GM12872 (cell line): ENCODE measurements around the gene SBK1.

Experiments
- TF ChIP-seq, protein P1 (sequence below): IDR thresholded peaks from 3 replicates; pipeline ENCODE4 v1.5.1; 2011; ENCODE audit warnings: low read depth, mild to moderate bottlenecking, low read length, moderate library complexity; ENCODE audit not compliant: insufficient read depth

Gene SBK1

DNA sequence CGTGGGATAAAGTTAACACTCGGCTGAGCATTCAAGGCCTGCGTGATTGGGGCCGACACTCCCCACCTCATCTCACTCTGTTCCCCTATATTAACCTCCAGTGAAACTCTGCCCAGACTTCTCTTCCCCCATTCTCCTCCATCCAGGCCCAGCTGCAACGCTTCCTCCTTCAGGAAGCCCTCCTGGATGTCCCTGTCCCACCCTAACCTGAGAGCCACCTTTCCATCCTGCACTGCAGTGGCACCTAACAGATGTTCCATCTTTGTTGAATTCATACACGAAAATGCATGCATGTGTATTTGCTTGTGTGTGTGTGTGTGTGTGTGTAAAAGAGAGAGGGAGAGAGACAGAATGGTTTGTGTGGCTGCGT is 32.6 kb upstream of the SBK1 start:
- TF ChIP-seq, protein P1, sequence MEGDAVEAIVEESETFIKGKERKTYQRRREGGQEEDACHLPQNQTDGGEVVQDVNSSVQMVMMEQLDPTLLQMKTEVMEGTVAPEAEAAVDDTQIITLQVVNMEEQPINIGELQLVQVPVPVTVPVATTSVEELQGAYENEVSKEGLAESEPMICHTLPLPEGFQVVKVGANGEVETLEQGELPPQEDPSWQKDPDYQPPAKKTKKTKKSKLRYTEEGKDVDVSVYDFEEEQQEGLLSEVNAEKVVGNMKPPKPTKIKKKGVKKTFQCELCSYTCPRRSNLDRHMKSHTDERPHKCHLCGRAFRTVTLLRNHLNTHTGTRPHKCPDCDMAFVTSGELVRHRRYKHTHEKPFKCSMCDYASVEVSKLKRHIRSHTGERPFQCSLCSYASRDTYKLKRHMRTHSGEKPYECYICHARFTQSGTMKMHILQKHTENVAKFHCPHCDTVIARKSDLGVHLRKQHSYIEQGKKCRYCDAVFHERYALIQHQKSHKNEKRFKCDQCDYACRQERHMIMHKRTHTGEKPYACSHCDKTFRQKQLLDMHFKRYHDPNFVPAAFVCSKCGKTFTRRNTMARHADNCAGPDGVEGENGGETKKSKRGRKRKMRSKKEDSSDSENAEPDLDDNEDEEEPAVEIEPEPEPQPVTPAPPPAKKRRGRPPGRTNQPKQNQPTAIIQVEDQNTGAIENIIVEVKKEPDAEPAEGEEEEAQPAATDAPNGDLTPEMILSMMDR, result no peak

DNA sequence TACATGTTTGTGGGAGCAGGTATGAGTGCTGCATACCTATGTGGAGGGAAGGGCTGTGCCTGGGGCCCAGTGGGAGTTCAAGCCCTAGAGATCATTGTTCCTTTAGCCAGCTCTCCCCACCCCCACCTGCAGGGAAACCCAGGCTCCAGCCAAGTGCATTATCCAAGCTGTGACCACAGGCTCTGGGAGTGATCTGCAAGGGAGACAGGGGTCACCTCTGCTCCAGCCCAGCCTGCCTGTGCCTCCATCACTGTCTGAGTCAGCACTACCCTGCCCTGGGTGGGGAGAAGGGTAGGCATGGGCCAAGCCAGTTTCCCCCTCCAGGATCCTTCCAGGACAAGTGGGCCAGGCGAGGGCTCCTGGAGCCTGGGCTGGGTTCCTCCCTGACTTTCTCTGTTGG is 32.1 kb upstream of the SBK1 start:
- TF ChIP-seq, protein P1, result no peak

- TF ChIP-seq, protein P1, result no peak
Measured at GRCh38 chr16:28261942-28262341, 30.4 kb upstream of the SBK1 start.

DNA sequence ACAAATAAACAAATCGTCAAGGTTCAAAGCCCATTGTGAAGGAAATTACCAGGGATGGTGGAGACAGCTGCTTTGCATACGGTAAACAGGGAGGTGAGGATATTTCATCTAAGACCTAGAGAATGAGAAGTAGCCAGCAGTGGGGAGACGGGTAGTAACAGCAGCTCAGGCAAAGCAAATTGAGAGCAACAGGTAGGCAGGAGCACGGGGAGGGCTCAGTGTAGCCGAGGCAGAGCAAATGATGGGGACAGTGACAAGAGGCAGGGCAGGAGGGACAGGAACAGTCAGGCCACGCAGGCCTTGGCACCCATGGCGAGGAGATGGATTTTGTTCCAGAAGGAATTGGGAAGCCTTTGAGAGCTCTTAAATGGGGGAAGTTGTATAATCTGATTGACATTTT is 29.0 kb upstream of the SBK1 start:
- TF ChIP-seq, protein P1, result no peak

GRCh38 chr16:28264656-28265055 is 27.7 kb upstream of the SBK1 start:
- TF ChIP-seq, protein P1, result no peak

- TF ChIP-seq, protein P1, result no peak
Measured at GRCh38 chr16:28265822-28266221, 26.5 kb upstream of the SBK1 start.

GRCh38 chr16:28267356-28267755 is 25.0 kb upstream of the SBK1 start:
- TF ChIP-seq, protein P1, result no peak

GRCh38 chr16:28273511-28273910 is 18.8 kb upstream of the SBK1 start:
- TF ChIP-seq, protein P1, result no peak
